ENCODE data around the gene ZDHHC14.

ZDHHC14 gene

DNA sequence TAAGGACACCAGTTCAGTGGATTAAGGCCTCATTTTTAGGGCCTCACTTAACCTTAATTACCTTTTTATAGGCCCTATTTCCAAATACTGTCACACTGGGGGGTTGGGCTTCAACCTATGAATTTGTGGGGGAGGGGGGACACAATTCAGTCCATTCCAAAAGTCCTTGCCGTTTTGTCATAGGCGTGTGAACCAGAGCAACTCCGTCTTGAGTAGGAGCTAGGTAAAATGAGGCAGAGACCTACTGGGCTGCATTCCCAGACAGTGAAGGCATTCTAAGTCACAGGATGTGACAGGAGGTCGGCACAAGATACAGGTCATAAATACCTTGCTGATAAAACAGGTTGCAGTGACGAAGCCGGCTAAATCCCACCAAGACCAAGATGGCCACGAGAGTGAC, 328.6 kb downstream of the ZDHHC14 start:
- ATAC-seq = no peak
- TF ChIP-seq, protein P1, sequence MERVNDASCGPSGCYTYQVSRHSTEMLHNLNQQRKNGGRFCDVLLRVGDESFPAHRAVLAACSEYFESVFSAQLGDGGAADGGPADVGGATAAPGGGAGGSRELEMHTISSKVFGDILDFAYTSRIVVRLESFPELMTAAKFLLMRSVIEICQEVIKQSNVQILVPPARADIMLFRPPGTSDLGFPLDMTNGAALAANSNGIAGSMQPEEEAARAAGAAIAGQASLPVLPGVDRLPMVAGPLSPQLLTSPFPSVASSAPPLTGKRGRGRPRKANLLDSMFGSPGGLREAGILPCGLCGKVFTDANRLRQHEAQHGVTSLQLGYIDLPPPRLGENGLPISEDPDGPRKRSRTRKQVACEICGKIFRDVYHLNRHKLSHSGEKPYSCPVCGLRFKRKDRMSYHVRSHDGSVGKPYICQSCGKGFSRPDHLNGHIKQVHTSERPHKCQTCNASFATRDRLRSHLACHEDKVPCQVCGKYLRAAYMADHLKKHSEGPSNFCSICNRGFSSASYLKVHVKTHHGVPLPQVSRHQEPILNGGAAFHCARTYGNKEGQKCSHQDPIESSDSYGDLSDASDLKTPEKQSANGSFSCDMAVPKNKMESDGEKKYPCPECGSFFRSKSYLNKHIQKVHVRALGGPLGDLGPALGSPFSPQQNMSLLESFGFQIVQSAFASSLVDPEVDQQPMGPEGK (CRISPR knock-in tag; IDR thresholded peaks at IDR 0.05; ENCODE audit: borderline replicate concordance) = no peak
- no peak for TF ChIP-seq ZC3H10 (CRISPR knock-in tag; IDR thresholded peaks at IDR 0.05)
- TF ChIP-seq, protein P2, sequence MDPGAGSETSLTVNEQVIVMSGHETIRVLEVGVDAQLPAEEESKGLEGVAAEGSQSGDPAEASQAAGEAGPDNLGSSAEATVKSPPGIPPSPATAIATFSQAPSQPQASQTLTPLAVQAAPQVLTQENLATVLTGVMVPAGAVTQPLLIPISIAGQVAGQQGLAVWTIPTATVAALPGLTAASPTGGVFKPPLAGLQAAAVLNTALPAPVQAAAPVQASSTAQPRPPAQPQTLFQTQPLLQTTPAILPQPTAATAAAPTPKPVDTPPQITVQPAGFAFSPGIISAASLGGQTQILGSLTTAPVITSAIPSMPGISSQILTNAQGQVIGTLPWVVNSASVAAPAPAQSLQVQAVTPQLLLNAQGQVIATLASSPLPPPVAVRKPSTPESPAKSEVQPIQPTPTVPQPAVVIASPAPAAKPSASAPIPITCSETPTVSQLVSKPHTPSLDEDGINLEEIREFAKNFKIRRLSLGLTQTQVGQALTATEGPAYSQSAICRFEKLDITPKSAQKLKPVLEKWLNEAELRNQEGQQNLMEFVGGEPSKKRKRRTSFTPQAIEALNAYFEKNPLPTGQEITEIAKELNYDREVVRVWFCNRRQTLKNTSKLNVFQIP (CRISPR knock-in tag; IDR thresholded peaks at IDR 0.05; ENCODE audit: borderline replicate concordance, low read depth) = no peak
- TF ChIP-seq ZNF8 (CRISPR knock-in tag; IDR thresholded peaks at IDR 0.05) = no peak
- no peak for TF ChIP-seq ZFP30 (CRISPR knock-in tag; IDR thresholded peaks at IDR 0.05)
- TF ChIP-seq, protein P3, sequence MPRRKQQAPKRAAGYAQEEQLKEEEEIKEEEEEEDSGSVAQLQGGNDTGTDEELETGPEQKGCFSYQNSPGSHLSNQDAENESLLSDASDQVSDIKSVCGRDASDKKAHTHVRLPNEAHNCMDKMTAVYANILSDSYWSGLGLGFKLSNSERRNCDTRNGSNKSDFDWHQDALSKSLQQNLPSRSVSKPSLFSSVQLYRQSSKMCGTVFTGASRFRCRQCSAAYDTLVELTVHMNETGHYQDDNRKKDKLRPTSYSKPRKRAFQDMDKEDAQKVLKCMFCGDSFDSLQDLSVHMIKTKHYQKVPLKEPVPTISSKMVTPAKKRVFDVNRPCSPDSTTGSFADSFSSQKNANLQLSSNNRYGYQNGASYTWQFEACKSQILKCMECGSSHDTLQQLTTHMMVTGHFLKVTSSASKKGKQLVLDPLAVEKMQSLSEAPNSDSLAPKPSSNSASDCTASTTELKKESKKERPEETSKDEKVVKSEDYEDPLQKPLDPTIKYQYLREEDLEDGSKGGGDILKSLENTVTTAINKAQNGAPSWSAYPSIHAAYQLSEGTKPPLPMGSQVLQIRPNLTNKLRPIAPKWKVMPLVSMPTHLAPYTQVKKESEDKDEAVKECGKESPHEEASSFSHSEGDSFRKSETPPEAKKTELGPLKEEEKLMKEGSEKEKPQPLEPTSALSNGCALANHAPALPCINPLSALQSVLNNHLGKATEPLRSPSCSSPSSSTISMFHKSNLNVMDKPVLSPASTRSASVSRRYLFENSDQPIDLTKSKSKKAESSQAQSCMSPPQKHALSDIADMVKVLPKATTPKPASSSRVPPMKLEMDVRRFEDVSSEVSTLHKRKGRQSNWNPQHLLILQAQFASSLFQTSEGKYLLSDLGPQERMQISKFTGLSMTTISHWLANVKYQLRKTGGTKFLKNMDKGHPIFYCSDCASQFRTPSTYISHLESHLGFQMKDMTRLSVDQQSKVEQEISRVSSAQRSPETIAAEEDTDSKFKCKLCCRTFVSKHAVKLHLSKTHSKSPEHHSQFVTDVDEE (CRISPR knock-in tag; IDR thresholded peaks at IDR 0.05) = no peak
- no peak for TF ChIP-seq RARB (CRISPR knock-in tag; IDR thresholded peaks at IDR 0.05)
- no peak for TF ChIP-seq TCF4 (CRISPR knock-in tag; IDR thresholded peaks at IDR 0.05; ENCODE audit: borderline replicate concordance)
- TF ChIP-seq GLIS3 (CRISPR knock-in tag; IDR thresholded peaks at IDR 0.05) = no peak
- no peak for TF ChIP-seq ZNF565 (CRISPR knock-in tag; conservative IDR thresholded peaks at IDR 0.05; ENCODE audit: low read depth)
- no peak for TF ChIP-seq TOX (CRISPR knock-in tag; IDR thresholded peaks at IDR 0.05; ENCODE audit: borderline replicate concordance)
- no peak for TF ChIP-seq ESRRG (CRISPR knock-in tag; IDR thresholded peaks at IDR 0.05)
- TF ChIP-seq BACH2 (CRISPR knock-in tag; IDR thresholded peaks at IDR 0.05; ENCODE audit: borderline replicate concordance) = no peak

DNA sequence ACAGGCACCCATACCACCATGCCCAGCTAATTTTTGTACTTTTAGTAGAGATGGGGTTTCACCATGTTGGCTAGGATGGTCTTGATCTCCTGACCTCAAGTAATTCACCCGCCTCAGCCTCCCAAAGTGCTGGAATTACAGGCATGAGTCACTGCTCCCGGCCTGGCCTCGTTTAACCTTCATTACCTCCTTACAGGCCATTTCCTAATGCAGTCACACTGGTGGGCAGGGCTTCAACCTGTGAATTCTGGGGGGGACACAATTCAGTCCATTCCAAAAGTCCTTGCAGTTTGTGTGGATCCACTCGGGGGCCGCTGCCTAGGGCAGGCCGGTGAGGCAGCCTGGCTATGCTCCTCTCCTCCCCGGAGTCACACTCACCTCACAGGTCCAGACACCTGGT, 329.6 kb downstream of the ZDHHC14 start:
- TF ChIP-seq OSR1 (CRISPR knock-in tag; IDR thresholded peaks at IDR 0.05) (no peak), ZC3H10 (CRISPR knock-in tag; IDR thresholded peaks at IDR 0.05) (no peak), ISL1 (CRISPR knock-in tag; IDR thresholded peaks at IDR 0.05) (no peak)
- TF ChIP-seq, protein P4, sequence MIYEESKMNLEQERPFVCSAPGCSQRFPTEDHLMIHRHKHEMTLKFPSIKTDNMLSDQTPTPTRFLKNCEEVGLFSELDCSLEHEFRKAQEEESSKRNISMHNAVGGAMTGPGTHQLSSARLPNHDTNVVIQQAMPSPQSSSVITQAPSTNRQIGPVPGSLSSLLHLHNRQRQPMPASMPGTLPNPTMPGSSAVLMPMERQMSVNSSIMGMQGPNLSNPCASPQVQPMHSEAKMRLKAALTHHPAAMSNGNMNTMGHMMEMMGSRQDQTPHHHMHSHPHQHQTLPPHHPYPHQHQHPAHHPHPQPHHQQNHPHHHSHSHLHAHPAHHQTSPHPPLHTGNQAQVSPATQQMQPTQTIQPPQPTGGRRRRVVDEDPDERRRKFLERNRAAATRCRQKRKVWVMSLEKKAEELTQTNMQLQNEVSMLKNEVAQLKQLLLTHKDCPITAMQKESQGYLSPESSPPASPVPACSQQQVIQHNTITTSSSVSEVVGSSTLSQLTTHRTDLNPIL (CRISPR knock-in tag; IDR thresholded peaks at IDR 0.05; ENCODE audit: low read depth) = no peak
- ATAC-seq = peak; percentile 35; the same call in 1 of the 3 replicates

DNA sequence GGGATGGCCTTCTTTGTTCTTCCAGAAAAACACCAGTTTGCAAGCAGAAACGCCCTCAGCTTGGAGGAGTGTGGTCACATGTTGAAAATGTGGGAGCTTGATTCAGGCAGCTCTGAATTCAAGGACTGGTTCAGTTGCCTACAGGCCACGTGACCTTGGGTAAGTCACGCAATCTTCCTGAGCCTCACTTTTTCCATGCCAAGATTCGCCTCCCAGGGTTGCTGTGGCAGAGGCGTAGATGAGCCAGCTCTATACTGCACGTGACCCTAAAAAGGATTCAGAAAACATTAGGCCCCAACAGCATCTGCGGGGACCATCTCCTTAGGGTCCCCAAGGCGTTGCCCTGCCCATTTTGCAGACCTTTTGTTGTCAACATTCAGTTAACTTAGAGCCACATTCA, 330.1 kb downstream of the ZDHHC14 start:
- no peak for ATAC-seq
- TF ChIP-seq ZNF70 (CRISPR knock-in tag; IDR thresholded peaks at IDR 0.05) (no peak), ZFP3 (CRISPR knock-in tag; IDR thresholded peaks at IDR 0.05) (no peak)

DNA sequence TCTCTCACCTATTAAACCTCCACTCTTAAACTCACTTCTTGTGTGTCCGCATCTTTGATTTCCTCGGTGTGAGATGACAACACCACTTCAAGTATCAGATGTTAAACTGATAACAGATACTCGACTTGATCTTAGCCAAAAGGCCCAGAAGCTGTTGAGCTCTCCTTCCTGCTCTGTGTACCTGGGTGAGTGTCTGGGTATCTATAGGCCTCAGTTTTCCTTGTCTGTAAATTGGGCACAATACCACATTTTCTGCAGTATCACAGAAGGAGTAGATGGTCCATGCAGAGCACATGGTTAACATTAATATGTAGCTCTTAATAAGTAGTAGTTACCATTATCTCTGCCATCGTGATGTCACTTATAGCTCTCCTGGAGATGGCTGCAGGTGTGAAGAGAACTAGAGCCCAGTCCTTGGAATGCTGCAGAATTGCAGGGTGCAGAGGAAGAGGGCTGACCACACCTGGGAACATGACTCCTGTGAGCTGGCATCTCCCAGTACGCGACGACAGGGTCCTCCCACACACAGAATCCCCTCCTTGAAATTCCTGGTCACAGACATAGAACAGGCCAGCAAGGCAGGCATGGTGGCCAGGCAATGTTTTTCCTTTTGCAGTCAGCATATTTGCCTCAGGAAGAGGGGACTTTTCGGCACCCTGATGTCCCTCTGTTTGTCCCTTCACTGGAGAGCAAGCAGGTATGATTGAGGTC, 331.8 kb downstream of the ZDHHC14 start:
- ATAC-seq = no peak
- TF ChIP-seq, protein P5, sequence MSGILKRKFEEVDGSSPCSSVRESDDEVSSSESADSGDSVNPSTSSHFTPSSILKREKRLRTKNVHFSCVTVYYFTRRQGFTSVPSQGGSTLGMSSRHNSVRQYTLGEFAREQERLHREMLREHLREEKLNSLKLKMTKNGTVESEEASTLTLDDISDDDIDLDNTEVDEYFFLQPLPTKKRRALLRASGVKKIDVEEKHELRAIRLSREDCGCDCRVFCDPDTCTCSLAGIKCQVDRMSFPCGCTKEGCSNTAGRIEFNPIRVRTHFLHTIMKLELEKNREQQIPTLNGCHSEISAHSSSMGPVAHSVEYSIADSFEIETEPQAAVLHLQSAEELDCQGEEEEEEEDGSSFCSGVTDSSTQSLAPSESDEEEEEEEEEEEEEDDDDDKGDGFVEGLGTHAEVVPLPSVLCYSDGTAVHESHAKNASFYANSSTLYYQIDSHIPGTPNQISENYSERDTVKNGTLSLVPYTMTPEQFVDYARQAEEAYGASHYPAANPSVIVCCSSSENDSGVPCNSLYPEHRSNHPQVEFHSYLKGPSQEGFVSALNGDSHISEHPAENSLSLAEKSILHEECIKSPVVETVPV (CRISPR knock-in tag; IDR thresholded peaks at IDR 0.05) = no peak
- TF ChIP-seq PPARA (CRISPR knock-in tag; IDR thresholded peaks at IDR 0.05; ENCODE audit: borderline replicate concordance) = no peak
- TF ChIP-seq RARB (CRISPR knock-in tag; IDR thresholded peaks at IDR 0.05) = no peak
- no peak for TF ChIP-seq GLIS3 (CRISPR knock-in tag; IDR thresholded peaks at IDR 0.05)
- TF ChIP-seq BACH2 (CRISPR knock-in tag; IDR thresholded peaks at IDR 0.05; ENCODE audit: borderline replicate concordance) = no peak
- no peak for TF ChIP-seq ZC3H10 (CRISPR knock-in tag; IDR thresholded peaks at IDR 0.05)
- TF ChIP-seq ARNTL (CRISPR knock-in tag; IDR thresholded peaks at IDR 0.05; ENCODE audit: borderline replicate concordance, low read depth) = no peak
- TF ChIP-seq, protein P2 (CRISPR knock-in tag; IDR thresholded peaks at IDR 0.05; ENCODE audit: borderline replicate concordance, low read depth) = no peak
- TF ChIP-seq, protein P1 (CRISPR knock-in tag; IDR thresholded peaks at IDR 0.05; ENCODE audit: borderline replicate concordance) = no peak
- TF ChIP-seq TCF4 (CRISPR knock-in tag; IDR thresholded peaks at IDR 0.05; ENCODE audit: borderline replicate concordance) = no peak
- no peak for TF ChIP-seq ISL1 (CRISPR knock-in tag; IDR thresholded peaks at IDR 0.05)

All from SK-N-SH treated with all-trans-retinoic acid at 6 μM for 48 hours (cell line).